GM18498 (cell line): ENCODE data around the gene SH2B3.
A peak's percentile ranks its signal among the peaks of the same experiment; 100 is the strongest.

Experiments used
- ATAC-seq: cut with Tn5 transposase; IDR thresholded peaks from one replicate; pipeline ENCODE4 v1.9.1; 2021; ENCODE audit warnings: mild to moderate bottlenecking, moderate library complexity; ENCODE audit not compliant: unreplicated experiment

The SH2B3 gene

GRCh38 chr12:111427417-111428074 lies 21.8 kb downstream of the SH2B3 start:
- no peak for ATAC-seq

GRCh38 chr12:111428081-111428727 lies 22.5 kb downstream of the SH2B3 start:
- no peak for ATAC-seq

GRCh38 chr12:111428728-111429175 lies 23.0 kb downstream of the SH2B3 start:
- ATAC-seq, result no peak

- ATAC-seq, result no peak
Observed at GRCh38 chr12:111429828-111430432, 24.2 kb downstream of the SH2B3 start.

- no peak for ATAC-seq
Observed at GRCh38 chr12:111430433-111431353, 25.0 kb downstream of the SH2B3 start.

- ATAC-seq, result no peak
Observed at GRCh38 chr12:111431772-111432171, 26.0 kb downstream of the SH2B3 start.

- ATAC-seq, result no peak
Observed at GRCh38 chr12:111434049-111434448, 28.3 kb downstream of the SH2B3 start.

GRCh38 chr12:111434680-111435338 lies 29.1 kb downstream of the SH2B3 start:
- peak; percentile 72 for ATAC-seq

GRCh38 chr12:111435661-111436201 lies 30.0 kb downstream of the SH2B3 start:
- no peak for ATAC-seq

GRCh38 chr12:111436266-111436665 lies 30.5 kb downstream of the SH2B3 start:
- no peak for ATAC-seq

- ATAC-seq, result no peak
Observed at GRCh38 chr12:111436811-111437210, 31.1 kb downstream of the SH2B3 start.

GRCh38 chr12:111437816-111438454 lies 32.2 kb downstream of the SH2B3 start:
- ATAC-seq, result no peak

GRCh38 chr12:111438481-111438880 lies 32.8 kb downstream of the SH2B3 start:
- no peak for ATAC-seq

GRCh38 chr12:111439657-111440151 lies 34.0 kb downstream of the SH2B3 start:
- ATAC-seq, result no peak

GRCh38 chr12:111440152-111440551 lies 34.4 kb downstream of the SH2B3 start:
- ATAC-seq, result no peak

GRCh38 chr12:111440631-111441030 lies 34.9 kb downstream of the SH2B3 start:
- ATAC-seq, result no peak

- ATAC-seq, result no peak
Observed at GRCh38 chr12:111441107-111441928, 35.6 kb downstream of the SH2B3 start.

GRCh38 chr12:111442301-111443045 lies 36.8 kb downstream of the SH2B3 start:
- no peak for ATAC-seq
